SK-N-SH (cell line): Measurements from ENCODE around the gene PPP1R37.
"Not testable (repeated sequence)": the region's sequence is repeated elsewhere in the genome, so short reads cannot be mapped to it uniquely, and the experiment has no call there.

Experiments
- EP300 ChIP-seq, 2 experiments: IDR thresholded peaks; 2 replicates each; pipeline versions ENCODE4 v1.4.0 to v1.6.1; 2012; ENCODE audit warnings: borderline replicate concordance in 1 of 2, low read depth in 1 of 2, low read length in 1 of 2
- POLR2AphosphoS5 ChIP-seq: IDR thresholded peaks from 2 replicates; pipeline ENCODE4 v1.6.1; 2012; ENCODE audit warnings: low read depth, low read length
- TEAD4 ChIP-seq: IDR thresholded peaks from 2 replicates; pipeline ENCODE4 v1.4.0; 2012; ENCODE audit warnings: mild to moderate bottlenecking, borderline replicate concordance; ENCODE audit not compliant: insufficient read depth

GRCh38 chr19:45106363-45106762 is 13.4 kb downstream of the PPP1R37 start:
- TF ChIP-seq TEAD4; EP300 (IDR thresholded peaks at IDR 0.05; ENCODE audit: borderline replicate concordance in 1 of 2, low read depth in 1 of 2, low read length in 1 of 2); POLR2AphosphoS5: not testable (repeated sequence)
